ENCODE measurements around the gene UTP18.
A peak's percentile ranks its signal among the peaks of the same experiment; 100 is the strongest.
"Not testable (repeated sequence)": the region's sequence is repeated elsewhere in the genome, so short reads cannot be mapped to it uniquely, and the experiment has no call there.

The UTP18 gene

GRCh38 chr17:51260237-51261023 lies at the start of gene UTP18:
Gene UTP18 (plus strand): TSS chr17:51260546. CDS start chr17:51260585, 39 bp downstream.
- peak; percentile 97 for DNase-seq

- no peak for DNase-seq
Measured at GRCh38 chr17:51214920-51215319, 45.4 kb upstream of the UTP18 start.

- no peak for DNase-seq
Measured at GRCh38 chr17:51217946-51218345, 42.4 kb upstream of the UTP18 start.

GRCh38 chr17:51221322-51221721 lies 39.0 kb upstream of the UTP18 start:
- no peak for DNase-seq

- no peak for DNase-seq
Measured at GRCh38 chr17:51224402-51225262, 35.7 kb upstream of the UTP18 start.

- not testable (repeated sequence) for DNase-seq
Measured at GRCh38 chr17:51225523-51225922, 34.8 kb upstream of the UTP18 start.

DNA sequence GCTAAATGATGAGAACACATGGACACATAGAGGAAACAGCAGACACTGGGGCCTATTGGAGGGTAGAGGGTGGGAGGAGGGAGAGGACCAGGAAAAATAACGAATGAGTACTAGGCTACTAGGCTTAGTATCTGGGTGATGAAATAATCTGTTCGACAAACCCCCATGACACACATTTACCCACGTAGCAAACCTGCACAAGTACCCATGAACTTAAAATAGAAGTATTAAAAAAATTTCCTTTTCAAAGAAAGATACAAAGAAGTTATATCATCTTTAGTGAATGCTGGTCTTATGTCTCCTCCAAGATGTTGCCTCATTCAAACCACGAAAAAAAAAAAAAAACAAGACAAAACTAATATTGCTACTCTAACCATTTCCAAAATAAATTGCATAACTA lies 32.2 kb upstream of the UTP18 start:
- no peak for DNase-seq

GRCh38 chr17:51229889-51230288 lies 30.5 kb upstream of the UTP18 start:
- no peak for DNase-seq

DNA sequence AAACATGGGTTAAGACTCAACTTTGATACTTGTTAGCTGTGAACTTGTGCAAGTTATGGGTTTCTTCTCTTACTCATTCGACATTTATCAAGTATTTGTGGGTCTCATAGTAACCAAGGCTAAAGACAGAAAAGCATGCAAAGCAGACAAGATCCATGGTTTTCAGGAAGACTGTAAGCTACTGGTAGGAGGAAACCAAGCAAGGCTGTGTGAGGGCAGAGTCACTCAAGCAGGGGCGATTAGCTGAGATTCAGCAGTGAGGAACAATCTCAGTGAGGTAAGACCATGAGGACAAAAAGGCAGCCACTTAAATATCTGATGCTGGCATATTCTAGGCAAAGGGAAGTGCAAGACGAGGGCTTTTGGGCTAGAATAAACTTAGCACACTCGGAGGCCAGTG lies 30.0 kb upstream of the UTP18 start:
- no peak for DNase-seq

- DNase-seq = no peak
Measured at GRCh38 chr17:51231999-51232398, 28.3 kb upstream of the UTP18 start.

GRCh38 chr17:51234162-51234561 lies 26.2 kb upstream of the UTP18 start:
- no peak for DNase-seq

- DNase-seq = no peak
Measured at GRCh38 chr17:51238255-51238887, 22.0 kb upstream of the UTP18 start.

GRCh38 chr17:51240275-51240674 lies 20.1 kb upstream of the UTP18 start:
- DNase-seq = no peak

DNA sequence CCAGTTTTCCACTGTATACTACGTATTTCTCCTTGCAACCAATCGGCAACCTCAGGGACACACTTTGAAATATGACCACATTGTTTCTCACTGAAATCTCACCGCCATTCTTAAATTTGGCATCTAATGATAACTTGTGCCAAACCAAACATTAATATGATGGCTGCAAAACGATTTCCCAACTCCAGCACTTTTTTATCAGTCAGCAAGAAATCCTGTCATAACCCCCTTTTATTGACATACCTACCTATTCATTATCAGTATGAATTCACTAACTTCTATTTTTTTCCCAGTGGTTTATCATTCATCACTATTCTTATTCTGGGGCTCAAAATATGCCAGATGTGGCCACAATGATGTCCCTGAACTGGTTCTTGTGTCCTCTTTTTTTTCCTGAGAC lies 16.3 kb upstream of the UTP18 start:
- no peak for DNase-seq

DNA sequence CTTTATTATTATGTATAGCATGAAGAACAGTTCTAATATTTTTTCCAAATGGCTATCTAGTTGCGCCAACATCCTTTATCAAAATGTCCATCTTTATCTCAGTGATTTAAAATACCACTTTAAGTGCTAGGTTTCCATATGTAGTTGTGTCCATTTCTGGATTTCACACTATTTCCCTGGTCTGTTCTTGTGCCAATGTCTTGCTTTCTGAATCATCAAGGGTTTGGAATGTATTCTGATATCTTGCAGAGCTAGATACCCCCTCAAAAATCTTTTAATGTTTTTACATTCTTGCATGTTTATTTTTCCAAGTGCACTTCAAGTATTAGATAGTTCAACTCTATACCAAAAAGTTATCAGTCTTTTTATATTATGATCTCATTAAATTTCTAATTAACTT lies 14.8 kb upstream of the UTP18 start:
- no peak for DNase-seq

- no peak for DNase-seq
Measured at GRCh38 chr17:51250314-51250840, 10.0 kb upstream of the UTP18 start.

GRCh38 chr17:51251010-51251409 lies 9.3 kb upstream of the UTP18 start:
- no peak for DNase-seq

- DNase-seq = no peak
Measured at GRCh38 chr17:51255673-51256072, 4.7 kb upstream of the UTP18 start.

DNA sequence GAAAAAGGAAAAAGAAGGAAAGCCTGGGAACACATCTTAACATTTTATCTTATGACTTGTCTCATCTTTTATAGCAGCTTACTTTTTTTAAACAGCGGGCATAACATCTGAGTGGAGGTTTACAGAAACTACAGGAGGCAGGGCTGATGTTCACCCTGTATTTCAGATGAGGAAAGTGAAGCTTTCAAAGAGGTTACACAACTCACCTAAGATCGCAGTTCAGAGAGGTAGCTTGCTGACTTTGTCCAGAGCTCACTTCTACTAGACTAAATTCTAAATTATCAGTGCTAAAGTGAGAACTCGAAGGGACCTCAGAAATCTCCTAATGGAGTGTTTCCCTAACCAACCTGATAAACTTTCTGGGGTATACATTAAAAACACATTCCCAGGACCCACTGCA lies 4.2 kb upstream of the UTP18 start:
- no peak for DNase-seq

GRCh38 chr17:51257150-51258081 lies 2.9 kb upstream of the UTP18 start:
- no peak for DNase-seq

DNA sequence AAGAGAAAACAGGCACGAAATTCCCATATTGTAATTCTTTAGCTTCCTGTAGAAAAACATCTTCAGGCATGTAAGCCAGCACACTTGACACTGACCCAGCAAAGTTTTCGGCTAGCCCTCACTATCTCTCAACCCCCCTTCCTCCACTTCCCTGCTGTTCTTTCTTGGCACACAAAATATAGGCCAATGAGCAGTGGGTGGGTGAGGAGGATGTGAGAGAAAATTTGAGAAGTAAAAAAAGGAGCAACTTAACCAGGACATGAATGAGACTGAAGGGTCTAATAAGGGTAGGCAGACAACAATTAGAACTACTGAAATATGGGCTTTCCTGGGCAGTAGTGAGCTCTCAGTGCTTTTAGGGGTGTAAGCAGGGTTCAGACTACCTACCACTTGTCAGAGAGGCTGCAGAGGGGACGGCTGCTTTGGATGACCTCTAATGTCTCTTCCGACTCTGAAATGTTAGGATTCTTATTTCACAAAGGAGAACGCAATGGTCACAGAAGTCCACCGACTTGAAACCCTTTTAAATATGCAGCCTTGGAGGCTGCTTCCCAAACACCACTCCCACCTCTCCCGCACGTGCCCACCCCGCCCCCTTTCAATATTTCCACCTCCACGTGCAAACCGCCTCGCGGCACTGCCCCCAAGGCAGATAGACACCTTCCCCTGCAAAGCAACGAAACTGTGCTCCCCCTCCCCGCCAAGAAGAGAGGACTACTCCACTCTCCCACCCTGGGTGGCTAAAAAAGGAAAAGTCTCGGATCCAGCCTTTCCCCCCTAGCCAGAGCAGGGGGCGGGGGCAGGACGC lies 1.4 kb upstream of the UTP18 start:
- peak in 1 of 2 donors; percentile 5 for DNase-seq

All from CD4-positive, alpha-beta T cell treated with Interferon alpha-2 for 1 hour (primary cell).